ENCODE results near the gene SECTM1. TPM values are rescaled to one million over a fixed set of nuclear protein-coding genes. Genes with fewer than 3 reads are reported as not detected.

The SECTM1 gene
- total and polyA plus RNA-seq, 2 experiments from 2014 or later = 0.21 to 1.3 TPM

DNA sequence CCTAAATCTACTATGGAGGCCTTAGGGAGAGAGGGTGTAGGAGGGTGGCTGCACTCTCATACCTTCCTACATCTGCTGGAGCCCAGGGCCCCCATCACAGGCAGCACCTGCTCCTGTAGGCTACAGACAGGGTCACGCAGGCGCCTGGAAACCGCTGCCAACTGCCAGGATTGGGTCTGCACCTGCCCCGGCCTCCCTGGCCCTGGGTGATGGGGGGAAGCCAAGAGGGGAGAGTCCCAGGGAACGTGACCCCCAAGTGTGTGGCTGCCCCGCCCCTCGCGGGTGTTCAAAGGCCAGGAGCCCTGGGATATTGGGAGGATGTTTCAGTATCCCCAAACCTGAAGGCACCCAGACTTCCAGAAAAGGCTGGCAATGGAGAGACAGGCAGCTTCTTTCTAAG is 19.9 kb upstream of the SECTM1 start:
- Histone ChIP-seq H3K4me1 (ENCODE audit: insufficient read depth) (no peaks in the 10 kb centered on the region), H3K79me2 (replicated peaks; ENCODE audit: insufficient read depth) (no peaks in the 10 kb centered on the region), H3K36me3 (ENCODE audit: insufficient read depth) (no peaks in the 10 kb centered on the region), H3K27ac (ENCODE audit: low read depth) (no peak overlapping the region), H3F3A (replicated peaks; ENCODE audit: low read depth) (no peaks in the 10 kb centered on the region), H4K20me1 (replicated peaks; ENCODE audit: insufficient read depth) (no peaks in the 10 kb centered on the region), H3K4me3 (no peak overlapping the region), H3K4me2 (no peak overlapping the region), H3K27me3 (ENCODE audit: insufficient read depth) (no peaks in the 10 kb centered on the region), H3K9me2 (ENCODE audit: insufficient read depth) (no peaks in the 10 kb centered on the region), H2AFZ (no peak overlapping the region)
- Mint-ChIP-seq H3K9me3 (no peaks in the 10 kb centered on the region), H3K27ac (no peak overlapping the region), H3K4me3 (no peak overlapping the region), H3K36me3 (ENCODE audit: low read depth) (no peaks in the 10 kb centered on the region), H3K27me3 (ENCODE audit: insufficient read depth, low read depth, poor library complexity) (peaks cover 13% of the 10 kb centered on the region), H3K4me1 (peaks cover 8% of the 10 kb centered on the region)
- ATAC-seq = no peak
- DNase-seq (ENCODE audit: low spot score) = no peak
- TF ChIP-seq, protein P1, sequence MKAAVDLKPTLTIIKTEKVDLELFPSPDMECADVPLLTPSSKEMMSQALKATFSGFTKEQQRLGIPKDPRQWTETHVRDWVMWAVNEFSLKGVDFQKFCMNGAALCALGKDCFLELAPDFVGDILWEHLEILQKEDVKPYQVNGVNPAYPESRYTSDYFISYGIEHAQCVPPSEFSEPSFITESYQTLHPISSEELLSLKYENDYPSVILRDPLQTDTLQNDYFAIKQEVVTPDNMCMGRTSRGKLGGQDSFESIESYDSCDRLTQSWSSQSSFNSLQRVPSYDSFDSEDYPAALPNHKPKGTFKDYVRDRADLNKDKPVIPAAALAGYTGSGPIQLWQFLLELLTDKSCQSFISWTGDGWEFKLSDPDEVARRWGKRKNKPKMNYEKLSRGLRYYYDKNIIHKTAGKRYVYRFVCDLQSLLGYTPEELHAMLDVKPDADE (IDR thresholded peaks at IDR 0.05) = no peak
- TF ChIP-seq EZH2 (IDR thresholded peaks at IDR 0.05; ENCODE audit: low read depth, unreplicated experiment) (no peak), ZNF114 (CRISPR knock-in tag; IDR thresholded peaks at IDR 0.05) (no peak), ZNF331 (CRISPR knock-in tag; IDR thresholded peaks at IDR 0.05; ENCODE audit: low read depth) (no peak), NANOG (IDR thresholded peaks at IDR 0.05; ENCODE audit: borderline replicate concordance) (no peak), STAT1 (IDR thresholded peaks at IDR 0.05; ENCODE audit: unreplicated experiment) (no peak), CREB1 (CRISPR knock-in tag; IDR thresholded peaks at IDR 0.05; ENCODE audit: low read depth) (no peak), POLR2AphosphoS5 (IDR thresholded peaks at IDR 0.05; ENCODE audit: low read depth) (no peak), EZH2phosphoT487 (IDR thresholded peaks at IDR 0.05; ENCODE audit: unreplicated experiment) (no peak), JUNB (IDR thresholded peaks at IDR 0.05; ENCODE audit: unreplicated experiment) (no peak)
- TF ChIP-seq, protein P2, sequence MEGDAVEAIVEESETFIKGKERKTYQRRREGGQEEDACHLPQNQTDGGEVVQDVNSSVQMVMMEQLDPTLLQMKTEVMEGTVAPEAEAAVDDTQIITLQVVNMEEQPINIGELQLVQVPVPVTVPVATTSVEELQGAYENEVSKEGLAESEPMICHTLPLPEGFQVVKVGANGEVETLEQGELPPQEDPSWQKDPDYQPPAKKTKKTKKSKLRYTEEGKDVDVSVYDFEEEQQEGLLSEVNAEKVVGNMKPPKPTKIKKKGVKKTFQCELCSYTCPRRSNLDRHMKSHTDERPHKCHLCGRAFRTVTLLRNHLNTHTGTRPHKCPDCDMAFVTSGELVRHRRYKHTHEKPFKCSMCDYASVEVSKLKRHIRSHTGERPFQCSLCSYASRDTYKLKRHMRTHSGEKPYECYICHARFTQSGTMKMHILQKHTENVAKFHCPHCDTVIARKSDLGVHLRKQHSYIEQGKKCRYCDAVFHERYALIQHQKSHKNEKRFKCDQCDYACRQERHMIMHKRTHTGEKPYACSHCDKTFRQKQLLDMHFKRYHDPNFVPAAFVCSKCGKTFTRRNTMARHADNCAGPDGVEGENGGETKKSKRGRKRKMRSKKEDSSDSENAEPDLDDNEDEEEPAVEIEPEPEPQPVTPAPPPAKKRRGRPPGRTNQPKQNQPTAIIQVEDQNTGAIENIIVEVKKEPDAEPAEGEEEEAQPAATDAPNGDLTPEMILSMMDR (conservative IDR thresholded peaks at IDR 0.05; ENCODE audit: low read depth in 2 of 2) = no peak
- TF ChIP-seq, protein P3, sequence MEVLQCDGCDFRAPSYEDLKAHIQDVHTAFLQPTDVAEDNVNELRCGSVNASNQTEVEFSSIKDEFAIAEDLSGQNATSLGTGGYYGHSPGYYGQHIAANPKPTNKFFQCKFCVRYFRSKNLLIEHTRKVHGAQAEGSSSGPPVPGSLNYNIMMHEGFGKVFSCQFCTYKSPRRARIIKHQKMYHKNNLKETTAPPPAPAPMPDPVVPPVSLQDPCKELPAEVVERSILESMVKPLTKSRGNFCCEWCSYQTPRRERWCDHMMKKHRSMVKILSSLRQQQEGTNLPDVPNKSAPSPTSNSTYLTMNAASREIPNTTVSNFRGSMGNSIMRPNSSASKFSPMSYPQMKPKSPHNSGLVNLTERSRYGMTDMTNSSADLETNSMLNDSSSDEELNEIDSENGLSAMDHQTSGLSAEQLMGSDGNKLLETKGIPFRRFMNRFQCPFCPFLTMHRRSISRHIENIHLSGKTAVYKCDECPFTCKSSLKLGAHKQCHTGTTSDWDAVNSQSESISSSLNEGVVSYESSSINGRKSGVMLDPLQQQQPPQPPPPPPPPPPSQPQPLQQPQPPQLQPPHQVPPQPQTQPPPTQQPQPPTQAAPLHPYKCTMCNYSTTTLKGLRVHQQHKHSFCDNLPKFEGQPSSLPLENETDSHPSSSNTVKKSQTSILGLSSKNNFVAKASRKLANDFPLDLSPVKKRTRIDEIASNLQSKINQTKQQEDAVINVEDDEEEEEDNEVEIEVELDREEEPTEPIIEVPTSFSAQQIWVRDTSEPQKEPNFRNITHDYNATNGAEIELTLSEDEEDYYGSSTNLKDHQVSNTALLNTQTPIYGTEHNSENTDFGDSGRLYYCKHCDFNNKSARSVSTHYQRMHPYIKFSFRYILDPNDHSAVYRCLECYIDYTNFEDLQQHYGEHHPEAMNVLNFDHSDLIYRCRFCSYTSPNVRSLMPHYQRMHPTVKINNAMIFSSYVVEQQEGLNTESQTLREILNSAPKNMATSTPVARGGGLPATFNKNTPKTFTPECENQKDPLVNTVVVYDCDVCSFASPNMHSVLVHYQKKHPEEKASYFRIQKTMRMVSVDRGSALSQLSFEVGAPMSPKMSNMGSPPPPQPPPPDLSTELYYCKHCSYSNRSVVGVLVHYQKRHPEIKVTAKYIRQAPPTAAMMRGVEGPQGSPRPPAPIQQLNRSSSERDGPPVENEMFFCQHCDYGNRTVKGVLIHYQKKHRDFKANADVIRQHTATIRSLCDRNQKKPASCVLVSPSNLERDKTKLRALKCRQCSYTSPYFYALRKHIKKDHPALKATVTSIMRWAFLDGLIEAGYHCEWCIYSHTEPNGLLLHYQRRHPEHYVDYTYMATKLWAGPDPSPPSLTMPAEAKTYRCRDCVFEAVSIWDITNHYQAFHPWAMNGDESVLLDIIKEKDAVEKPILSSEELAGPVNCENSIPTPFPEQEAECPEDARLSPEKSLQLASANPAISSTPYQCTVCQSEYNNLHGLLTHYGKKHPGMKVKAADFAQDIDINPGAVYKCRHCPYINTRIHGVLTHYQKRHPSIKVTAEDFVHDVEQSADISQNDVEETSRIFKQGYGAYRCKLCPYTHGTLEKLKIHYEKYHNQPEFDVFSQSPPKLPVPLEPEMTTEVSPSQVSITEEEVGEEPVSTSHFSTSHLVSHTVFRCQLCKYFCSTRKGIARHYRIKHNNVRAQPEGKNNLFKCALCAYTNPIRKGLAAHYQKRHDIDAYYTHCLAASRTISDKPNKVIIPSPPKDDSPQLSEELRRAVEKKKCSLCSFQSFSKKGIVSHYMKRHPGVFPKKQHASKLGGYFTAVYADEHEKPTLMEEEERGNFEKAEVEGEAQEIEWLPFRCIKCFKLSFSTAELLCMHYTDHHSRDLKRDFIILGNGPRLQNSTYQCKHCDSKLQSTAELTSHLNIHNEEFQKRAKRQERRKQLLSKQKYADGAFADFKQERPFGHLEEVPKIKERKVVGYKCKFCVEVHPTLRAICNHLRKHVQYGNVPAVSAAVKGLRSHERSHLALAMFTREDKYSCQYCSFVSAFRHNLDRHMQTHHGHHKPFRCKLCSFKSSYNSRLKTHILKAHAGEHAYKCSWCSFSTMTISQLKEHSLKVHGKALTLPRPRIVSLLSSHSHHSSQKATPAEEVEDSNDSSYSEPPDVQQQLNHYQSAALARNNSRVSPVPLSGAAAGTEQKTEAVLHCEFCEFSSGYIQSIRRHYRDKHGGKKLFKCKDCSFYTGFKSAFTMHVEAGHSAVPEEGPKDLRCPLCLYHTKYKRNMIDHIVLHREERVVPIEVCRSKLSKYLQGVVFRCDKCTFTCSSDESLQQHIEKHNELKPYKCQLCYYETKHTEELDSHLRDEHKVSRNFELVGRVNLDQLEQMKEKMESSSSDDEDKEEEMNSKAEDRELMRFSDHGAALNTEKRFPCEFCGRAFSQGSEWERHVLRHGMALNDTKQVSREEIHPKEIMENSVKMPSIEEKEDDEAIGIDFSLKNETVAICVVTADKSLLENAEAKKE (CRISPR knock-in tag; IDR thresholded peaks at IDR 0.05) = no peak
- TF ChIP-seq, protein P4, sequence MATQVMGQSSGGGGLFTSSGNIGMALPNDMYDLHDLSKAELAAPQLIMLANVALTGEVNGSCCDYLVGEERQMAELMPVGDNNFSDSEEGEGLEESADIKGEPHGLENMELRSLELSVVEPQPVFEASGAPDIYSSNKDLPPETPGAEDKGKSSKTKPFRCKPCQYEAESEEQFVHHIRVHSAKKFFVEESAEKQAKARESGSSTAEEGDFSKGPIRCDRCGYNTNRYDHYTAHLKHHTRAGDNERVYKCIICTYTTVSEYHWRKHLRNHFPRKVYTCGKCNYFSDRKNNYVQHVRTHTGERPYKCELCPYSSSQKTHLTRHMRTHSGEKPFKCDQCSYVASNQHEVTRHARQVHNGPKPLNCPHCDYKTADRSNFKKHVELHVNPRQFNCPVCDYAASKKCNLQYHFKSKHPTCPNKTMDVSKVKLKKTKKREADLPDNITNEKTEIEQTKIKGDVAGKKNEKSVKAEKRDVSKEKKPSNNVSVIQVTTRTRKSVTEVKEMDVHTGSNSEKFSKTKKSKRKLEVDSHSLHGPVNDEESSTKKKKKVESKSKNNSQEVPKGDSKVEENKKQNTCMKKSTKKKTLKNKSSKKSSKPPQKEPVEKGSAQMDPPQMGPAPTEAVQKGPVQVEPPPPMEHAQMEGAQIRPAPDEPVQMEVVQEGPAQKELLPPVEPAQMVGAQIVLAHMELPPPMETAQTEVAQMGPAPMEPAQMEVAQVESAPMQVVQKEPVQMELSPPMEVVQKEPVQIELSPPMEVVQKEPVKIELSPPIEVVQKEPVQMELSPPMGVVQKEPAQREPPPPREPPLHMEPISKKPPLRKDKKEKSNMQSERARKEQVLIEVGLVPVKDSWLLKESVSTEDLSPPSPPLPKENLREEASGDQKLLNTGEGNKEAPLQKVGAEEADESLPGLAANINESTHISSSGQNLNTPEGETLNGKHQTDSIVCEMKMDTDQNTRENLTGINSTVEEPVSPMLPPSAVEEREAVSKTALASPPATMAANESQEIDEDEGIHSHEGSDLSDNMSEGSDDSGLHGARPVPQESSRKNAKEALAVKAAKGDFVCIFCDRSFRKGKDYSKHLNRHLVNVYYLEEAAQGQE (IDR thresholded peaks at IDR 0.05; ENCODE audit: unreplicated experiment) = no peak
